Measurements from ENCODE around the gene LRRFIP1. TPM values are rescaled to one million over a fixed set of nuclear protein-coding genes. Genes with fewer than 3 reads are reported as not detected.

LRRFIP1 gene
- total and polyA plus RNA-seq, 10 of the 15 experiments (the other 5 are each of a cell fraction or from before 2014, with no cell fraction given): 36.2 to 120 (median 74.3) TPM

- TF ChIP-seq MXI1 (IDR thresholded peaks at IDR 0.05; ENCODE audit: low read depth, low read length): no peak
- no peak for TF ChIP-seq SMC3 (IDR thresholded peaks at IDR 0.05; ENCODE audit: borderline replicate concordance, low read length)
- TF ChIP-seq HCFC1 (IDR thresholded peaks at IDR 0.05; ENCODE audit: low read length): no peak
- TF ChIP-seq FOXK2 (IDR thresholded peaks at IDR 0.05): no peak
Measured at GRCh38 chr2:237732070-237732469, 104.7 kb downstream of the LRRFIP1 start (continued).

- Histone ChIP-seq H3K27ac (ENCODE audit: control insufficient read depth, insufficient read depth) (no peak overlapping the region), H3K79me2 (ENCODE audit: control insufficient read depth, insufficient read depth, low read length) (peaks cover 27% of the 10 kb centered on the region), H3K36me3 (ENCODE audit: control insufficient read depth in 2 of 2, insufficient read depth in 2 of 2, low read length in 1 of 2) (peaks cover 11 to 24% of the 10 kb centered on the region in 2 experiments), H3K27me3 (replicated peaks in 1 of 2; ENCODE audit: control insufficient read depth in 2 of 2, insufficient read depth in 2 of 2, low read length in 1 of 2) (no peaks in the 10 kb centered on the region), H3K4me3 (no peak overlapping the region), H3K4me1 (ENCODE audit: control insufficient read depth, insufficient read depth, low read length) (no peaks in the 10 kb centered on the region), H3K4me2 (ENCODE audit: control insufficient read depth, insufficient read depth) (no peak overlapping the region), H4K20me1 (ENCODE audit: control insufficient read depth, insufficient read depth) (peaks cover 3% of the 10 kb centered on the region; the same call in 1 of the 2 replicates), H3K9me3 (replicated peaks; ENCODE audit: control insufficient read depth, insufficient read depth, low read length) (no peaks in the 10 kb centered on the region), H3K9ac (ENCODE audit: control insufficient read depth, insufficient read depth, low read length) (no peak overlapping the region), H2AFZ (ENCODE audit: control insufficient read depth, low read depth, low read length) (no peak overlapping the region)
- ATAC-seq (no peak), DNase-seq (ENCODE audit: low read depth, low spot score) (no peak), FAIRE-seq (no peak)
- intact Hi-C loops (cut with micrococcal nuclease; ENCODE audit: unreplicated experiment) (no loop called here), in situ Hi-C loops (cut with MboI) (no loop called here)
- CTCF ChIA-PET: interaction anchor here (0.5 to 1.9 kb wide), 5 partner anchors 12 to 274 kb away, joined by 3 to 6 read pairs (median 3); no protein-coding TSS in a partner anchor
- RAD21 ChIA-PET (ENCODE audit: unreplicated experiment): no interaction called here
- SMC1A ChIA-PET (ENCODE audit: uncharacterized antibody, unreplicated experiment): interaction anchor here (2.3 kb wide), 1 partner anchor 39 kb away, joined by 5 read pairs; no protein-coding TSS in a partner anchor
- POLR2A ChIA-PET: no interaction called here
- 77% methylated on average over 13 of the region's 13 CpGs for WGBS (ENCODE audit: insufficient coverage, insufficient replicate concordance, low lambda C conversion rate, missing lambda C conversion rate)
- no TSS peak for BruUV-seq (replicated peaks)
- TF ChIP-seq HCFC1 (IDR thresholded peaks at IDR 0.05; ENCODE audit: low read length) (no peak), YBX1 (IDR thresholded peaks at IDR 0.05) (no peak), SIN3A (IDR thresholded peaks at IDR 0.05; ENCODE audit: low read depth, low read length) (no peak), STAT3 (IDR thresholded peaks at IDR 0.05; ENCODE audit: low read depth, low read length) (no peak), SP1 (IDR thresholded peaks at IDR 0.05; ENCODE audit: low read depth, low read length) (no peak), RB1 (IDR thresholded peaks at IDR 0.05; ENCODE audit: borderline replicate concordance) (no peak), CREM (IDR thresholded peaks at IDR 0.05; ENCODE audit: low read depth) (no peak), PAX8 (IDR thresholded peaks at IDR 0.05) (no peak), MLLT1 (IDR thresholded peaks at IDR 0.05) (no peak), IRF3 (IDR thresholded peaks at IDR 0.05) (no peak), SKIL (IDR thresholded peaks at IDR 0.05; ENCODE audit: low read depth, poor library complexity, severe bottlenecking) (no peak)
- TF ChIP-seq, protein P1, sequence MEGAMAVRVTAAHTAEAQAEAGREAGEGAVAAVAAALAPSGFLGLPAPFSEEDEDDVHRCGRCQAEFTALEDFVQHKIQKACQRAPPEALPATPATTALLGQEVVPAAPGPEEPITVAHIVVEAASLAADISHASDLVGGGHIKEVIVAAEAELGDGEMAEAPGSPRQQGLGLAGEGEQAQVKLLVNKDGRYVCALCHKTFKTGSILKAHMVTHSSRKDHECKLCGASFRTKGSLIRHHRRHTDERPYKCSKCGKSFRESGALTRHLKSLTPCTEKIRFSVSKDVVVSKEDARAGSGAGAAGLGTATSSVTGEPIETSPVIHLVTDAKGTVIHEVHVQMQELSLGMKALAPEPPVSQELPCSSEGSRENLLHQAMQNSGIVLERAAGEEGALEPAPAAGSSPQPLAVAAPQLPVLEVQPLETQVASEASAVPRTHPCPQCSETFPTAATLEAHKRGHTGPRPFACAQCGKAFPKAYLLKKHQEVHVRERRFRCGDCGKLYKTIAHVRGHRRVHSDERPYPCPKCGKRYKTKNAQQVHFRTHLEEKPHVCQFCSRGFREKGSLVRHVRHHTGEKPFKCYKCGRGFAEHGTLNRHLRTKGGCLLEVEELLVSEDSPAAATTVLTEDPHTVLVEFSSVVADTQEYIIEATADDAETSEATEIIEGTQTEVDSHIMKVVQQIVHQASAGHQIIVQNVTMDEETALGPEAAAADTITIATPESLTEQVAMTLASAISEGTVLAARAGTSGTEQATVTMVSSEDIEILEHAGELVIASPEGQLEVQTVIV (IDR thresholded peaks at IDR 0.05; ENCODE audit: borderline replicate concordance, partially characterized antibody): no peak
Measured at GRCh38 chr2:237732790-237733381, 105.5 kb downstream of the LRRFIP1 start.

Data from GM12878 (cell line).